Measurements from ENCODE around the gene FGD3. TPM values are rescaled to one million over a fixed set of nuclear protein-coding genes. Genes with fewer than 3 reads are reported as not detected.

Gene FGD3
- total and polyA plus RNA-seq, 2 experiments from 2014 or later: not detected

DNA sequence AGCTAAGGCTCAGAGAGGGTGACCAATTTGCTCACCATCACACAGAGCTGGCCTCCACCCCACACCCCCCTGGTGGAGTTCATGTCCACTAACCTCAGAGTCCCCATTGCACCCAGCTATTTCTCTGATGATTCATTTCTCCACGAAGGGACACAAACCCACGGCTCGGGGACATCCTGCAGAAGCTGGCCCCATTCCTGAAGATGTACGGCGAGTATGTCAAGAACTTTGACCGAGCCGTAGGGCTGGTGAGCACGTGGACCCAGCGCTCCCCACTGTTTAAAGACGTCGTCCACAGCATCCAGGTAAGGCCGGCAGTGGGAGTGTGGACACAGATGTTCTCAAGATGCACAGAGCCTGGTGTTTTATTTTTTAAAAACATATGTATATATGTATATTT is 58.6 kb downstream of the FGD3 start:
- Histone ChIP-seq H3K9me3 (ENCODE audit: low read depth) (no peaks in the 10 kb centered on the region), H3K79me2 (ENCODE audit: insufficient read depth) (no peaks in the 10 kb centered on the region), H3K27ac (no peak overlapping the region), H3K27me3 (replicated peaks; ENCODE audit: insufficient read depth) (peaks cover 23% of the 10 kb centered on the region), H2AFZ (no peak overlapping the region), H3F3A (ENCODE audit: insufficient read depth) (no peaks in the 10 kb centered on the region), H4K20me1 (ENCODE audit: insufficient read depth) (no peaks in the 10 kb centered on the region), H3K36me3 (ENCODE audit: low read depth) (no peaks in the 10 kb centered on the region), H3K9ac (no peak overlapping the region), H3K4me2 (ENCODE audit: unreplicated experiment) (no peak overlapping the region), H3K4me1 (ENCODE audit: insufficient read depth) (no peaks in the 10 kb centered on the region), H3K4me3 (no peak overlapping the region), H3K9me2 (ENCODE audit: insufficient read depth) (no peaks in the 10 kb centered on the region)
- TF ChIP-seq EZH2 (IDR thresholded peaks at IDR 0.05; ENCODE audit: insufficient read depth, poor library complexity, severe bottlenecking) (no peak), EZH2phosphoT487 (IDR thresholded peaks at IDR 0.05; ENCODE audit: insufficient read depth, low read depth) (no peak)
- 58 to 62% methylated on average over 12 of the region's 12 CpGs for WGBS, 2 experiments (ENCODE audit: low coverage in 1 of 2, low lambda C conversion rate in 2 of 2, missing lambda C conversion rate in 2 of 2)
- DNase-seq: no peak
- in situ Hi-C loops (cut with MboI): no loop called here

DNA sequence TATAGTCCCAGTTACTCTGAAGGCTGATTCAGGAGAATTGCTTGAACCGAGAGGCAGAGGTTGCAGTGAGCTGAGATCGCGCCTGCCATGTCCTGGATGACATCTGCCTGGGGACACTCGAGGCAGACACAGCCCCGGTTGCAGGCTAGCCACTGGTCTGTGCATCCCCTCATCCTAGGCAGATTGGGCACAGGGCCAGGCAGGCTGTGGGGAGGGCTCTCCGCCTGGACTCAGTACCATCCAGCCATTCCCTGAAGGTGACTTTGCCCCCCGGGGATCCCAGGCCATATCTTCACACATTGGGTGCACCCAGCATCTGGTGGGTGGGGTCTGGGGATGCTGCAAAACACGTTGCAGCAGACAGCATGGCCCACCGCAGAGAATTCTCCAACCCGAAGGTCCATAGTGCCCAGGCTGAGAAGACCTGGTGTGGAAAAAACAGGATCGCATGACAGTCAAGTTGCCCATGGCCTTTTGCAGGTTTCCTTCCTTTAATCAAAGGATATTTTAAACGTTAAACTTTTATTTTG is 60.3 kb downstream of the FGD3 start:
- no peak for TF ChIP-seq EZH2phosphoT487 (IDR thresholded peaks at IDR 0.05; ENCODE audit: insufficient read depth, low read depth)
- TF ChIP-seq EZH2 (IDR thresholded peaks at IDR 0.05; ENCODE audit: insufficient read depth, poor library complexity, severe bottlenecking): no peak
- H3F3A ChIP-seq (ENCODE audit: insufficient read depth): no peaks in the 10 kb centered on the region

DNA sequence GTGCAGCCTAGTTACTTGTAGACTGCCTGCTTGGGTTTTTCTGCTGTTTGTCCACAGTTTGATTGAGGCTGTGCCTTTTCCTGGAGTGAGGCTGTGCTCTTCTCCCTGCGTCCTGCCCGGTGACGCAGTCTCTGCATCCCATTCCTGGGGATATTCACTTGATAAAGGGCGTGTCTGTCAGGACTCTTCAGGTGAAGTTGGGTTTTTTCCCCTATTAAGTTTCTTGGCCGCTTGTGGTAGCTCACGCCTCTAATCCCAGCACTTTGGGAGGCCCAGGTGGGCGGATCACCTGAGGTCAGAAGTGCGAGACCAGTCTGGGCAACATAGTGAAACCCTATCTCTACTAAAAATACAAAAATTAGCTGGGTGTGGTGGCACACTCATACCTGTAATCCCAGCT is 61.1 kb downstream of the FGD3 start:
- Histone ChIP-seq H3K4me3 (no peak overlapping the region), H2AFZ (no peak overlapping the region), H3K9me3 (ENCODE audit: low read depth) (no peaks in the 10 kb centered on the region), H3F3A (ENCODE audit: insufficient read depth) (no peaks in the 10 kb centered on the region), H4K20me1 (ENCODE audit: insufficient read depth) (no peaks in the 10 kb centered on the region), H3K79me2 (ENCODE audit: insufficient read depth) (no peaks in the 10 kb centered on the region), H3K36me3 (ENCODE audit: low read depth) (no peaks in the 10 kb centered on the region), H3K4me1 (ENCODE audit: insufficient read depth) (no peaks in the 10 kb centered on the region), H3K9ac (no peak overlapping the region), H3K27me3 (replicated peaks; ENCODE audit: insufficient read depth) (peaks cover 11% of the 10 kb centered on the region), H3K4me2 (ENCODE audit: unreplicated experiment) (no peak overlapping the region), H3K27ac (no peak overlapping the region), H3K9me2 (ENCODE audit: insufficient read depth) (no peaks in the 10 kb centered on the region)
- TF ChIP-seq EZH2phosphoT487 (IDR thresholded peaks at IDR 0.05; ENCODE audit: insufficient read depth, low read depth): no peak
- TF ChIP-seq EZH2 (IDR thresholded peaks at IDR 0.05; ENCODE audit: insufficient read depth, poor library complexity, severe bottlenecking): no peak
- WGBS, 2 experiments (ENCODE audit: low coverage in 1 of 2, low lambda C conversion rate in 2 of 2, missing lambda C conversion rate in 2 of 2): 74 to 77% methylated on average over 8 of the region's 8 CpGs
- DNase-seq: no peak
- in situ Hi-C loops (cut with MboI): no loop called here

More for the DNA sequence above, 60.3 kb downstream of the FGD3 start:
- H3K9me2 ChIP-seq (ENCODE audit: insufficient read depth): no peaks in the 10 kb centered on the region
- 71 to 74% methylated on average over 10 to 12 of the region's 12 CpGs for WGBS, 2 experiments (ENCODE audit: low coverage in 1 of 2, low lambda C conversion rate in 2 of 2, missing lambda C conversion rate in 2 of 2)
- no peak overlapping the region for H3K4me3 ChIP-seq
- no peaks in the 10 kb centered on the region for H3K79me2 ChIP-seq (ENCODE audit: insufficient read depth)
- H3K9ac ChIP-seq: no peak overlapping the region
- no peak overlapping the region for H3K27ac ChIP-seq
- peaks cover 11% of the 10 kb centered on the region for H3K27me3 ChIP-seq (replicated peaks; ENCODE audit: insufficient read depth)
- DNase-seq: no peak
- in situ Hi-C loops (cut with MboI): no loop called here
- no peak overlapping the region for H2AFZ ChIP-seq
- no peaks in the 10 kb centered on the region for H3K9me3 ChIP-seq (ENCODE audit: low read depth)
- no peak overlapping the region for H3K4me2 ChIP-seq (ENCODE audit: unreplicated experiment)
- H4K20me1 ChIP-seq (ENCODE audit: insufficient read depth): no peaks in the 10 kb centered on the region
- no peaks in the 10 kb centered on the region for H3K4me1 ChIP-seq (ENCODE audit: insufficient read depth)
- H3K36me3 ChIP-seq (ENCODE audit: low read depth): no peaks in the 10 kb centered on the region

DNA sequence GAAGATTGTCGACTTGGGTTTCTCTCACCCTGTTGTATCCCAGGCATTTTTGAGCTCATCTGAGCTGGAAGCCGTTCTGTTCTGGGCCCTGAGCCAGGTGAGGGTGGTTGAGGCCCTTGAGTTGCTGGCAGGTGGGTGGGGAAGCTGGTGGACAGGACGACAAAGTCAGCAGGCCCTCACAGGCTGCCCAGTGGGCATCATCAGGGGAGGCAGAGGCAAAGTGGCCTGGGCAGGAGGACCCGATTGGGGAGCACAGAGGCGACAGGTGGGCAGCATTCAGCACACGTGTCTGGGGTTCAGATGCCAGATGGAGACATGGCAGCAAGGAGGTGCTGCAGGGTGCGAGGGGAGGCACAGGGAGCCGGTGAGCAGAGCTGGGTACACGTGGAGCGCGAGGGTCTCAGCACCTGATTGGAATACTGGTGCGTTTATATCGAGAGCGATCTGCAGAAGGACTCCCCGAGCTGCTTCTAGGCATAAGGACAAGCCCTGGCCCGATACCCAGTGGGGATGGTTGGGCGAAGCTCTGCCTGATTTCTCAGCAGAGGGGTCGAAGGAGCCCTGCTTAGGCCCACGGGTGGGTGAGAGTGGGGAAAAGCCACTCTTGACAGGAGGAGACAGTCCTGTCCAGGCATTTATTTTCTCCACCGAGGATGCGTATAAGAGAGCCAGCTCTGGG is 62.2 kb downstream of the FGD3 start:
- Histone ChIP-seq H3K9me2 (ENCODE audit: insufficient read depth) (no peaks in the 10 kb centered on the region), H3K27me3 (replicated peaks; ENCODE audit: insufficient read depth) (peaks cover 9% of the 10 kb centered on the region), H3F3A (ENCODE audit: insufficient read depth) (no peaks in the 10 kb centered on the region), H2AFZ (no peak overlapping the region), H3K27ac (no peak overlapping the region), H3K4me2 (ENCODE audit: unreplicated experiment) (no peak overlapping the region), H3K9ac (no peak overlapping the region), H3K9me3 (ENCODE audit: low read depth) (no peaks in the 10 kb centered on the region), H3K36me3 (ENCODE audit: low read depth) (no peaks in the 10 kb centered on the region), H4K20me1 (ENCODE audit: insufficient read depth) (no peaks in the 10 kb centered on the region), H3K4me3 (no peak overlapping the region), H3K4me1 (ENCODE audit: insufficient read depth) (no peaks in the 10 kb centered on the region), H3K79me2 (ENCODE audit: insufficient read depth) (no peaks in the 10 kb centered on the region)
- WGBS, 2 experiments (ENCODE audit: low coverage in 1 of 2, low lambda C conversion rate in 2 of 2, missing lambda C conversion rate in 2 of 2): 60 to 64% methylated on average over 21 of the region's 21 CpGs
- in situ Hi-C loops (cut with MboI): no loop called here
- no peak for DNase-seq
- no peak for TF ChIP-seq EZH2 (IDR thresholded peaks at IDR 0.05; ENCODE audit: insufficient read depth, poor library complexity, severe bottlenecking)
- TF ChIP-seq EZH2phosphoT487 (IDR thresholded peaks at IDR 0.05; ENCODE audit: insufficient read depth, low read depth): no peak
